ENCODE results near the gene OR2T4. TPM values are rescaled to one million over a fixed set of nuclear protein-coding genes. Genes with fewer than 3 reads are reported as not detected.

The OR2T4 gene
- not detected in 2 replicates for total RNA-seq (2014; rRNA removed)
- not detected for polyA plus RNA-seq (2012)

DNA sequence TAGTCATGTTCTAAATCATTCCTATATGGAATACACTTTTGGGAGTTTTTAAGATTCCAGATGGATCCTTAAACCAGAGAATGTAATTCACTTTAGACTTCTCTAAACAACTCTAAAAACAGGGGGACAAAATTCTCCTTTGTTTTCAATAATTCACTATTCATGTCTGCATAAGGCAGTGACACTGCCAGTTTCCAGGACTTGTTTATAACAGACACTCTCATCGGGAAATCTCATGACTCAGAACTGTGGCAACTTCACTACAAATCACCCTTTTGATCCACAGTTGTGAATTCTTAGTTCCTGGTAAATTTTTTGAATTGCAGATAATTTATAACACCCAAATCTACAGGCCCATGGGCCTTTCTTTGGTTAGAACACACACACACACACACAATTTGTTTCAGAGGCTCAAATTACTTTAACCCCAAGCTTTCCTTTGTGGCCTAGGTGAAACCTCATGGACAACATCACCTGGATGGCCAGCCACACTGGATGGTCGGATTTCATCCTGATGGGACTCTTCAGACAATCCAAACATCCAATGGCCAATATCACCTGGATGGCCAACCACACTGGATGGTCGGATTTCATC, at the start of gene OR2T4:
Gene OR2T4 (plus strand): TSS at position 545 of the 595 bp plus-strand sequence. CDS start 0 bp downstream, at position 545.
- DNase-seq (ENCODE audit: low read depth) = no peak

DNA sequence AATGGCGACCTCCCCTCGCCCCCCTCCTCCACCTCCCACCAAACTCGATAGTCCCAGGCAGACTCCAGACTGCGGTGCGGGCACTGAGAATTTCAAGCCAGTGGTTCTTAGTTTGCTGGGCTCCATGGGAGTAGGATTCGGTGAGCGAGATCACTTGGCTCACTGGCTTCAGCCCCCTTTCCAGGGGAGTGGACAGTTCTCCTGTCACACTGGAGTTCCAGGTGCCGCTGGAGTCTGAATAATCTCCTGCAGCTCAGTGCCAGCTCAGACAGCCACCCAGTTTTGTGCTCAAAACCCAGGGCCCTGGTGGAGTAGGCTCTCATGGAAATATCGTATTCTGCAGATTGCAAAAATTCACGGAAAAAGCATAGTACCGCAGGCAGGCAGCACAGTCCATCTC, 44.7 kb upstream of the OR2T4 start:
- no peak for DNase-seq (ENCODE audit: low read depth)

- DNase-seq (ENCODE audit: low read depth) = no peak
Observed at GRCh38 chr1:248324468-248324867, 37.0 kb upstream of the OR2T4 start, which contains the start of gene OR2M7. TSS of gene OR2M7 (minus strand) at chr1:248324568. CDS start at chr1:248324568, 0 bp downstream.

DNA sequence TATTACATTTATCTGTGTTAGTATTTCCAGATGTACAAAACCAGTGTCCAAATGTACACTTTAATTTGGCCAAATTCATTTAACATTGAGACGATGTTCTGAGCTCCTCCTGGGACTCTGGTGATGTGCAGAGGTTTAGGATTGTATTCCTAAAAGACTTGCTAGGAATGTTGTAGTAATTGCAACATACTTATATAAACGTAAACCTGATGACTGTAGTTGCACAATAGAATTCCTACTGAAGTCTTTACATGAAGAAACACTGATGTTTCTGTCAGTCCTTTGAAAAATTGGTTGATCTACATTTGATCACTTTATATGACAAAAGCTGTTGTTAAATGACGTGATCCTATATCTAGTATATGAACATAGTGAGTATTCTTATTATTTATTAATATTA, 18.0 kb upstream of the OR2T4 start:
- DNase-seq (ENCODE audit: low read depth) = no peak

DNA sequence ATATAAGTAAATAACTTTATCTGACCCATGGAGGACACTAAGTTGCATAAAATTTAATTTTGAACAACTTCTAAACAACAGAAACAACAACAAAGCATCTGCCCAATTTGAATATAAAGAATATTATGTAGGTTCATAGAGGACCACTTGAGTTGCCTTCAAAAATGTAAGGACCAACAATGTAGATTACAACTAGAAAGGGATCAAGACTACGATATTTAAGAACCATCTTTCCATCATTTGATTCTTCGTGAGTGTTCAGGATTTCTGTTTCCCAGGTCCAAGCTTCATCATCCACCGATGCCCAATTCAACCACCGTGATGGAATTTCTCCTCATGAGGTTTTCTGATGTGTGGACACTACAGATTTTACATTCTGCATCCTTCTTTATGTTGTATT, 13.0 kb upstream of the OR2T4 start, which contains the start of gene OR14C36:
Gene OR14C36 (plus strand): TSS at position 301 of the 400 bp plus-strand sequence. CDS start 0 bp downstream, at position 301.
- no peak for DNase-seq (ENCODE audit: low read depth)

DNA sequence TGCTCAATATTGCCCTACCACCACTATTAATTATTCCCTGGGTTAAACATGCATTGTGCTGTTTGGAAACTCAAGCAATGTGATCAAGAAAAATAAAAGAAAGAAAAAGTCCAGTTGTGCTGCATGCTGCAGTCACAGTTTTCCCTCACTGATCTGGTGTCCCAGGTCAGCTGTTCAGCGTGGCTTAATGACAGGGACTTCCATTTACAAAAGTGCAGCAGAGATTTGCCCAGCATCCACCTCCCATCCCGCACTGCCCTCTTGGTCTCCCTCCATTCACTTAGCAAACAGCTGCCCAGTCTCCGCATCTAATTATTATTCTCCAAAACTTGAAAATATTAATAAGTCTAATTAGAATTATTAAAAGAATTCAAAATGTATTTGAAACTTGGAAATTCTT, 2.0 kb upstream of the OR2T4 start:
- DNase-seq (ENCODE audit: low read depth) = no peak

DNA sequence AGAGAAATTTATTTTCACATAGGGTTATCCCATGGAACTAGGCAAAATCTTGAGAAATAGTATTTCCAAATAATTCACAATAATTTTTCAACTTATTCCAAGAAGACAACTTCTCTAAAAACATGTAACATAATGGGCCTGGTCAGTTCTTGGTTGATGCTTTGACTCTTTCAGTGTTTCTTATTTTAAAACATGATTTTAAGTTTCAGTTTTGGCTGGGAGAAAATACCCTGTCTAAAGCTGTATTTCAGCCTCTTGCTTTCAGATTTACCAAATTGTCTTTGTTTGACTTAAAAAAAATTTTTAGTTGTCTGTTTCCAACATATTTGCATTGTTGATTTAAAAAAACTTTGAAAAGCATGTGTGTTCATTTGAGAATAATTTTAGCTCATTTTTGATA, 5.1 kb downstream of the OR2T4 start:
- no peak for DNase-seq (ENCODE audit: low read depth)

GRCh38 chr1:248372394-248372793, 10.9 kb downstream of the OR2T4 start:
- no peak for DNase-seq (ENCODE audit: low read depth)

GRCh38 chr1:248373761-248374160, 12.3 kb downstream of the OR2T4 start:
- DNase-seq (ENCODE audit: low read depth) = no peak

DNA sequence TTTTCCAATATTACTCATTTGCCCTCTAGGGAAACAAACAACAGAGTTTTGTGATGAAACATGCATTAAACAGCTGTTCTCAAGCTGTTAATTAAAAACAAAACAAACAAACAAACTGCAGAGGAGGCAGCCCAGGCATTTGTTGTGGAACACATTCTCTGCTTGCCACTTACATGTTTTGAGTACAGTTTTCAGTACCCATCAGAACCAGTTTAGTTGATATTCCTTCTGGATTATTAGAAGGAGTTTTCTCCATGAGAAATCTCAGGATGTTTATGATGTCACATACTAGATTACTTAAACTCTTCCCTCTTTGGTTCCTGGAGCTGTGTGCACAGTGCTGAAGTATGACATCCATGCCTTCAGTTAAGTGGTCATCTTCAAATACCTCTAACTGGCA, 14.0 kb downstream of the OR2T4 start, which contains the start of gene OR2T6:
Gene OR2T6 (plus strand): TSS at position 301 of the 400 bp plus-strand sequence. CDS start 11,863 bp downstream, outside the sequence.
- DNase-seq (ENCODE audit: low read depth) = no peak

- no peak for DNase-seq (ENCODE audit: low read depth)
Observed at GRCh38 chr1:248376916-248377315, 15.5 kb downstream of the OR2T4 start.

DNA sequence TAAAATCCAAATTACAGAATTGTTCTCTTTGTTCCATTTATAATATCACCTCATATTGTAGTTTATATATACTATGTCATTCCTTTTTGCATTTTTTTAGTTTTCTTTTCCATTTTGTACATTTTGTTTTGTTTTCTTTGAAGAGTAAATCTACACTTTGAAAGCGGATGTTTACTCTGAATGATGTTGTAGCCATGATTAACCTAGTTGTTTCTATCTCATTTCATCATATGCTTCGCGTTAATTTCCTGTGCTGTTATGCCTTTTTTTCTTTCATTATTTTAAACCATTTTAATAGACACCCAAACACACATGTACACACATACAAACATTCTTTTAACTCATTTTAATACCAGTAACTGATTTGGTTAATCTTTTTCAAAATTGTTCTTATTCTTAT, 19.4 kb downstream of the OR2T4 start:
- no peak for DNase-seq (ENCODE audit: low read depth)

- DNase-seq (ENCODE audit: low read depth) = no peak
Observed at GRCh38 chr1:248388426-248388825, 27.0 kb downstream of the OR2T4 start.

DNA sequence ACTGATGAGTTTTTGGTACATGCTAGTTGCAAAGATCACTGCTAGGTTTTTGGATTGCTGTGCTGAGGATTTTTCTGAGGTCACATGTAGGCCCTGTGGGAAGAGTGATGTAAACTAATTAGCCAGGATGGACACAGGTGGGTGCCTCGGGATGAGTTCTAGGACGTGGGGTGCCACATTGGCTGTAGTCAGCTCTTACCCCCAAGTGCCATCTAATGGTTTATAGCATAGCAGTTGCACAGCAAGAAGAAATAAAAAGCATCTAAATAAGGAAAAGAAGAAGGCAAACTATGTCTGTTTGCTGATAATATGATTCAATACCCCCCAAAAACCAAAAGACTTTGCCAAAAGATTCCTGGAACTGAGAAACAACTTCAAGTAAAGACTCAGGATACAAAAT, 31.6 kb downstream of the OR2T4 start:
- no peak for DNase-seq (ENCODE audit: low read depth)

DNA sequence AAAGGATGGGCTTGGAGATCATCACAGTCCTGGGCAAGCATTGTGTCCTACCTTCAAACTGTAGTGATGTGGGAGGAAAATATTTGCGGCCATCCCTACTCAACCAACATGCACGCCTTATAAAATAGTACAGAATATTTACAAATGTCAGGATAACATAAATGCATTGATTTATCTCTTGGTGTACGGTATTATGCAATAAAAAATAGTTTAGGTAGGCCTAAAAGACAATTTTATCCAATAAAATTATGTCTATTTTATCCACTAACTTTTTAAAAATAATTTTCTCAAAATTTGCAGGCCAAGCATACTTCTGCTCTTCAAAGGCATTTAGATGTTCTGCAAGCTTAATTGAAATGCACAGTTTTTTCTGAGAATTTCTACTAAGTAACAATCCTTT, 41.3 kb downstream of the OR2T4 start, which contains the start of gene OR2T1:
Gene OR2T1 (plus strand): TSS at position 301 of the 400 bp plus-strand sequence. CDS start 3,100 bp downstream, outside the sequence.
- DNase-seq (ENCODE audit: low read depth) = no peak

GRCh38 chr1:248404024-248404423, 42.6 kb downstream of the OR2T4 start:
- DNase-seq (ENCODE audit: low read depth) = no peak

DNA sequence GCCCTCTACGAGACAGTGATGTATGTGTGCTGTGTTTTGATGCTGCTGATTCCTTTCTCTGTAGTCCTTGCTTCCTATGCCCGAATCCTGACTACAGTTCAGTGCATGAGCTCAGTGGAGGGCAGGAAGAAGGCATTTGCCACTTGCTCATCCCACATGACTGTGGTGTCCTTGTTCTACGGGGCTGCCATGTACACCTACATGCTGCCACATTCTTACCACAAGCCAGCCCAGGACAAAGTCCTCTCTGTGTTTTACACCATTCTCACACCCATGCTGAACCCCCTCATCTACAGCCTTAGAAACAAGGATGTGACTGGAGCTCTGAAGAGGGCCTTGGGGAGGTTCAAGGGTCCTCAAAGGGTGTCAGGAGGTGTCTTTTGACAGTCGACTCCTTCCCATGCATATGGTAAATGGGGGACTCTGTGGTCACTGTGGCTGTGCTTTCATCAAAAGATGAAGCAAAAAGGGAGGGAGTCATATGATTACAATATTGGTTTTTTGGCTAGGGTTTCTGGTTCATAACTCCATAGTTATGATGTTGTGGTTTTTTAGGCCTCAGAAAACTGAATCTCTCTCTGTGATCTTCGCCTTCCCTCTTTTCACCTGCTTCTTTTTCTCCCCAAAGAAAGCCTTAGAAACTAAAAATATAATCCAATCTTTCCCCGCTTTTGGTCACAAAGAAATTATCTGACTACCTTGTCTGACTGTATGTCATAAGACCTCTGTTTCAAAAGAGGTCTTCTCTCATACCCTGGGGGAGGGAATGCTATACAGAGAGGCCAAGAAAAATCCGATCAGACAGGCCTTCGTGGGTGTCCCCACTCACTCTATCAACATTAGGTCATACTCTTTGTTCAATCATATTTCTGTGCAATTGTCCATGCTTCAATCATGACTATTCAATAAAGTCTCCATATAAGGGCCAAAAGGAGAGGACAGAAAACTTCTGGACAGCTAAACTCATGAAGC, 45.5 kb downstream of the OR2T4 start:
- DNase-seq (ENCODE audit: low read depth) = no peak

Other genes with a start within 250 kb of the OR2T4 start
- not detected in 2 replicates for gene OR2M5, start 216.5 kb upstream of the OR2T4 start, total RNA-seq (2014; rRNA removed)
- gene OR2M2, start 186.8 kb upstream of the OR2T4 start, total RNA-seq (2014; rRNA removed) = not detected in 2 replicates
- not detected in 2 replicates for gene OR2M3, start 164.4 kb upstream of the OR2T4 start, total RNA-seq (2014; rRNA removed)
- not detected in 2 replicates for gene OR2M4, start 130.2 kb upstream of the OR2T4 start, total RNA-seq (2014; rRNA removed)
- not detected in 2 replicates for gene OR2T33, start 83.7 kb upstream of the OR2T4 start, total RNA-seq (2014; rRNA removed)
- gene OR2T12, start 58.2 kb upstream of the OR2T4 start, total RNA-seq (2014; rRNA removed) = not detected in 2 replicates
- gene OR2M7, start 37.1 kb upstream of the OR2T4 start, total RNA-seq (2014; rRNA removed) = not detected in 2 replicates
- not detected in 2 replicates for gene OR14C36, start 12.9 kb upstream of the OR2T4 start, total RNA-seq (2014; rRNA removed)
- not detected in 2 replicates for gene OR2T6, start 14.1 kb downstream of the OR2T4 start, total RNA-seq (2014; rRNA removed)
- gene OR2T1, start 41.4 kb downstream of the OR2T4 start, total RNA-seq (2014; rRNA removed) = not detected in 2 replicates
- gene OR2T2, start 84.0 kb downstream of the OR2T4 start, total RNA-seq (2014; rRNA removed) = not detected in 2 replicates
- not detected in 2 replicates for gene OR2T3, start 111.7 kb downstream of the OR2T4 start, total RNA-seq (2014; rRNA removed)
- not detected in 2 replicates for gene OR2T5, start 126.9 kb downstream of the OR2T4 start, total RNA-seq (2014; rRNA removed)
- not detected in 2 replicates for gene OR2G6, start 146.4 kb downstream of the OR2T4 start, total RNA-seq (2014; rRNA removed)
- gene OR2T29, start 201.1 kb downstream of the OR2T4 start, total RNA-seq (2014; rRNA removed) = not detected in 2 replicates
- gene OR2T34, start 213.1 kb downstream of the OR2T4 start, total RNA-seq (2014; rRNA removed) = not detected in 2 replicates
- gene OR2T10, start 236.0 kb downstream of the OR2T4 start, total RNA-seq (2014; rRNA removed) = not detected in 2 replicates